Erythroblast (primary cell): ENCODE results near the gene GMPR2.
"Not testable (repeated sequence)": the region's sequence is repeated elsewhere in the genome, so short reads cannot be mapped to it uniquely, and the experiment has no call there.

Experiments
- DNase-seq, 2 experiments: peaks; one replicate each; lab custom pipeline; 2025; lab: John Stamatoyannopoulos, UW
- GATA1 ChIP-seq: IDR thresholded peaks from 2 replicates; pipeline ENCODE4 v1.6.1; 2011; ENCODE audit warnings: low read depth, mild to moderate bottlenecking, control low read depth, low read length, moderate library complexity
- POLR2A ChIP-seq: IDR thresholded peaks from 2 replicates; pipeline ENCODE4 v1.6.1; 2011; ENCODE audit warnings: mild to moderate bottlenecking, low read length

Gene GMPR2

GRCh38 chr14:24207625-24208024, 25.1 kb upstream of the GMPR2 start:
- DNase-seq, result no peak
- no peak for TF ChIP-seq GATA1
- TF ChIP-seq POLR2A, result no peak

GRCh38 chr14:24211311-24211710, 21.4 kb upstream of the GMPR2 start:
- no peak for TF ChIP-seq GATA1
- TF ChIP-seq POLR2A, result no peak
- DNase-seq, result no peak

- TF ChIP-seq GATA1 (no peak), POLR2A (peak; percentile 99)
- peak; percentile 97 to 98 for DNase-seq
Measured at GRCh38 chr14:24212924-24213865, 19.5 kb upstream of the GMPR2 start, which contains the start of gene CHMP4A. TSS of gene CHMP4A (minus strand) at chr14:24213488. CDS start at chr14:24213439, 49 bp downstream.

GRCh38 chr14:24213866-24214662, 18.7 kb upstream of the GMPR2 start:
- TF ChIP-seq GATA1 (no peak), POLR2A (no peak)
- DNase-seq, result peak in 1 of 2 experiments; percentile 27

GRCh38 chr14:24215495-24216344, 17.0 kb upstream of the GMPR2 start, which contains the start of gene MDP1:
TSS of gene MDP1 (minus strand) at chr14:24216066. CDS start at chr14:24215955, 111 bp downstream.
- peak; percentile 92 to 95 for DNase-seq
- peak; percentile 94 for TF ChIP-seq POLR2A
- no peak for TF ChIP-seq GATA1

GRCh38 chr14:24216345-24216699, 16.4 kb upstream of the GMPR2 start:
- no peak for TF ChIP-seq POLR2A
- TF ChIP-seq GATA1, result no peak
- no peak for DNase-seq

- DNase-seq, result not testable (repeated sequence)
Measured at GRCh38 chr14:24216876-24217275, 15.9 kb upstream of the GMPR2 start.

GRCh38 chr14:24219080-24219479, 13.6 kb upstream of the GMPR2 start:
- TF ChIP-seq POLR2A (no peak), GATA1 (no peak)
- DNase-seq, result no peak

- no peak for DNase-seq
- no peak for TF ChIP-seq POLR2A
- no peak for TF ChIP-seq GATA1
Measured at GRCh38 chr14:24219521-24219920, 13.2 kb upstream of the GMPR2 start.

- DNase-seq, result not testable (repeated sequence)
Measured at GRCh38 chr14:24222987-24223386, 9.7 kb upstream of the GMPR2 start.

GRCh38 chr14:24224618-24225071, 8.1 kb upstream of the GMPR2 start:
- DNase-seq, result no peak

GRCh38 chr14:24226473-24226872, 6.3 kb upstream of the GMPR2 start:
- no peak for DNase-seq
- no peak for TF ChIP-seq POLR2A
- no peak for TF ChIP-seq GATA1

More at GRCh38 chr14:24224618-24225071, 8.1 kb upstream of the GMPR2 start:
- TF ChIP-seq GATA1, result no peak
- no peak for TF ChIP-seq POLR2A

- no peak for TF ChIP-seq GATA1
- no peak for TF ChIP-seq POLR2A
- no peak for DNase-seq
Measured at GRCh38 chr14:24228902-24229301, 3.8 kb upstream of the GMPR2 start.
